ENCODE results near the gene GJB6.
A peak's percentile ranks its signal among the peaks of the same experiment; 100 is the strongest.

- TF ChIP-seq CTCF (conservative IDR thresholded peaks at IDR 0.05 in 1 of 2, IDR thresholded peaks at IDR 0.05 in 1 of 2; ENCODE audit: extremely low read depth in 1 of 2, insufficient read depth in 1 of 2, low read depth in 1 of 2, low read length in 2 of 2) (peak; percentile 90), EZH2 (IDR thresholded peaks at IDR 0.05; ENCODE audit: borderline replicate concordance, low read length) (no peak)
These were observed 49.8 kb downstream of the GJB6 start for GRCh38 chr13:20182231-20182846.
